Measurements from ENCODE around the gene EIF2B4.

EIF2B4 gene

GRCh38 chr2:27370026-27370815, at the start of gene EIF2B4, which contains the start of gene SNX17:
Gene EIF2B4 (minus strand): TSS chr2:27370338. CDS start chr2:27370314, 24 bp downstream.
Gene SNX17 (plus strand): TSS chr2:27370616. CDS start chr2:27370744, 128 bp downstream.
- DNase-seq: peak; percentile 99 to 100

- DNase-seq: no peak
Measured at GRCh38 chr2:27416151-27416550, 46.0 kb upstream of the EIF2B4 start.

- DNase-seq: no peak
Measured at GRCh38 chr2:27412419-27413152, 42.4 kb upstream of the EIF2B4 start.

GRCh38 chr2:27409321-27410073, 39.4 kb upstream of the EIF2B4 start, which contains the start of gene PPM1G:
Gene PPM1G (minus strand): TSS chr2:27409591. CDS start chr2:27409422, 169 bp downstream.
- peak; percentile 97 to 98 for DNase-seq

GRCh38 chr2:27408601-27409320, 38.6 kb upstream of the EIF2B4 start:
- DNase-seq: peak; percentile 23 to 64

GRCh38 chr2:27407798-27408491, 37.8 kb upstream of the EIF2B4 start:
- DNase-seq: peak; percentile 60 to 72

GRCh38 chr2:27400348-27401135, 30.4 kb upstream of the EIF2B4 start:
- DNase-seq: no peak

- DNase-seq: no peak
Measured at GRCh38 chr2:27398962-27399361, 28.8 kb upstream of the EIF2B4 start.

GRCh38 chr2:27393225-27393624, 23.1 kb upstream of the EIF2B4 start:
- DNase-seq: no peak

GRCh38 chr2:27390822-27391679, 20.9 kb upstream of the EIF2B4 start:
- no peak for DNase-seq

GRCh38 chr2:27381577-27382181, 11.5 kb upstream of the EIF2B4 start:
- DNase-seq: no peak

- DNase-seq: peak; percentile 97 to 98
Measured at GRCh38 chr2:27380626-27381545, 10.7 kb upstream of the EIF2B4 start, which contains the start of gene ZNF513. Gene ZNF513 (minus strand): TSS chr2:27380734. CDS start chr2:27380526, 208 bp downstream.

- DNase-seq: peak in 1 of 2 experiments; percentile 46
Measured at GRCh38 chr2:27379836-27380625, 9.9 kb upstream of the EIF2B4 start.

- DNase-seq: no peak
Measured at GRCh38 chr2:27379383-27379835, 9.3 kb upstream of the EIF2B4 start.

- no peak for DNase-seq
Measured at GRCh38 chr2:27378809-27379290, 8.7 kb upstream of the EIF2B4 start.

- no peak for DNase-seq
Measured at GRCh38 chr2:27378096-27378808, 8.1 kb upstream of the EIF2B4 start.
